Uterus (tissue), 2 donors: ENCODE measurements around the gene CUL5.

ENCODE experiments used
- POLR2A ChIP-seq, 2 donors: fragments of 450-650 bp; IDR thresholded peaks; one replicate each; pipeline ENCODE4 v1.6.1; 2016; ENCODE audit warnings: antibody characterized with exemption in 2 of 2, mild to moderate bottlenecking in 1 of 2, moderate library complexity in 1 of 2
- TF ChIP-seq, protein P1 (sequence below), 4 experiments: fragments of 200-600 bp in 2 of 4; fragments of 450-650 bp in 2 of 4; sonication (generic) in 2 of 4; IDR thresholded peaks; one replicate each; pipeline ENCODE4 v1.5.1; 2016 to 2019; ENCODE audit warnings: antibody characterized with exemption in 4 of 4, mild to moderate bottlenecking in 2 of 4, moderate library complexity in 1 of 4

DNA sequence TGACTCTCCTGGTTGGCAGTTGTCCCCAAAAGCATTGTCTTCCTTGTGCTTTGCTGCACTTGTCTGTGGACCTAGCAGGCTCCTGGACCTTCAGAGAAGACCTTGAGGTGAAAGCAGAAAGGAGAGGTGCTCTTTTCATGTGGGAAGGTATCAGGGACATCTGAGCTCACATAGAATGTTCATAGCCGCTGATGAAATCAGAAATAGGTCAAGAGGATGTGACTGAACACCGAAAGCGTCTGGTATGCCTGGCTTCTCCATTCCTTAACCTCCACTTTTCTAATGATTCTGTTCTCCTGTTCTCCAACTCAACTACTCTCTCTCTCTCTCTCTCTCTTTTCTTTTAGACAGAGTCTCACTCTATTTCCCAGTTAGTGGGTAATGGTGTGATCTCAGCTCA lies 6.2 kb upstream of the CUL5 start:
- no peak for TF ChIP-seq POLR2A (IDR thresholded peaks at IDR 0.05)
- TF ChIP-seq, protein P1, sequence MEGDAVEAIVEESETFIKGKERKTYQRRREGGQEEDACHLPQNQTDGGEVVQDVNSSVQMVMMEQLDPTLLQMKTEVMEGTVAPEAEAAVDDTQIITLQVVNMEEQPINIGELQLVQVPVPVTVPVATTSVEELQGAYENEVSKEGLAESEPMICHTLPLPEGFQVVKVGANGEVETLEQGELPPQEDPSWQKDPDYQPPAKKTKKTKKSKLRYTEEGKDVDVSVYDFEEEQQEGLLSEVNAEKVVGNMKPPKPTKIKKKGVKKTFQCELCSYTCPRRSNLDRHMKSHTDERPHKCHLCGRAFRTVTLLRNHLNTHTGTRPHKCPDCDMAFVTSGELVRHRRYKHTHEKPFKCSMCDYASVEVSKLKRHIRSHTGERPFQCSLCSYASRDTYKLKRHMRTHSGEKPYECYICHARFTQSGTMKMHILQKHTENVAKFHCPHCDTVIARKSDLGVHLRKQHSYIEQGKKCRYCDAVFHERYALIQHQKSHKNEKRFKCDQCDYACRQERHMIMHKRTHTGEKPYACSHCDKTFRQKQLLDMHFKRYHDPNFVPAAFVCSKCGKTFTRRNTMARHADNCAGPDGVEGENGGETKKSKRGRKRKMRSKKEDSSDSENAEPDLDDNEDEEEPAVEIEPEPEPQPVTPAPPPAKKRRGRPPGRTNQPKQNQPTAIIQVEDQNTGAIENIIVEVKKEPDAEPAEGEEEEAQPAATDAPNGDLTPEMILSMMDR (IDR thresholded peaks at IDR 0.05): no peak
